GM23338 (cell line): ENCODE results near the gene KAZN. TPM values are rescaled to one million over a fixed set of nuclear protein-coding genes. Genes with fewer than 3 reads are reported as not detected.

Experiments used
- ATAC-seq: fragments of 200-7000 bp; cut with Tn5 transposase; 3 replicates; pipeline ENCODE4 v1.9.1; 2020
- DNase-seq: peaks from one replicate; pipeline ENCODE4 v3.0.0-alpha.2; 2015; ENCODE audit warnings: low spot score
- H2AFZ ChIP-seq: fragments of 200-600 bp; sonication (generic); 2 replicates; pipeline ENCODE4 v1.8.0; 2016; ENCODE audit warnings: antibody characterized with exemption, mild to moderate bottlenecking, moderate library complexity
- H3F3A ChIP-seq: fragments of 200-600 bp; sonication (generic); replicated peaks from 2 replicates; pipeline ENCODE4 v1.8.0; 2017; ENCODE audit warnings: antibody characterized with exemption, mixed run types, low read depth
- H3K27ac ChIP-seq: fragments of 200-600 bp; sonication (generic); 2 replicates; pipeline ENCODE4 v1.6.1; 2016; ENCODE audit warnings: low read depth
- H3K27me3 ChIP-seq: fragments of 200-600 bp; sonication (generic); 2 replicates; pipeline ENCODE4 v1.8.0; 2016; ENCODE audit warnings: mild to moderate bottlenecking, mixed run types, moderate library complexity; ENCODE audit not compliant: insufficient read depth
- H3K36me3 ChIP-seq: fragments of 200-600 bp; sonication (generic); 2 replicates; pipeline ENCODE4 v1.8.0; 2016; ENCODE audit warnings: mild to moderate bottlenecking; ENCODE audit not compliant: insufficient read depth
- H3K4me1 ChIP-seq: fragments of 200-600 bp; sonication (generic); 2 replicates; pipeline ENCODE4 v1.8.0; 2016; ENCODE audit warnings: mild to moderate bottlenecking, moderate library complexity; ENCODE audit not compliant: insufficient read depth
- H3K4me2 ChIP-seq: fragments of 200-600 bp; sonication (generic); 2 replicates; pipeline ENCODE4 v1.7.1; 2017; ENCODE audit warnings: mixed run types
- H3K4me3 ChIP-seq: fragments of 200-600 bp; sonication (generic); 2 replicates; pipeline ENCODE4 v1.6.1; 2016; ENCODE audit warnings: mixed run types
- H3K79me2 ChIP-seq: fragments of 200-600 bp; sonication (generic); replicated peaks from 2 replicates; pipeline ENCODE4 v1.8.0; 2017; ENCODE audit warnings: mild to moderate bottlenecking; ENCODE audit not compliant: insufficient read depth
- H3K9me2 ChIP-seq: fragments of 200-600 bp; sonication (generic); 2 replicates; pipeline ENCODE4 v1.8.0; 2017; ENCODE audit not compliant: insufficient read depth
- H4K20me1 ChIP-seq: fragments of 200-600 bp; sonication (generic); replicated peaks from 2 replicates; pipeline ENCODE4 v1.8.0; 2017; ENCODE audit warnings: mild to moderate bottlenecking; ENCODE audit not compliant: insufficient read depth
- H3K27ac Mint-ChIP-seq: 2 replicates; pipeline ENCODE4 v1.8.0; 2020; ENCODE audit warnings: inconsistent platforms, mild to moderate bottlenecking, moderate library complexity, mixed read lengths
- H3K27me3 Mint-ChIP-seq: 3 replicates; pipeline ENCODE4 v1.8.0; 2022; ENCODE audit warnings: low read depth, mild to moderate bottlenecking, moderate library complexity, mixed read lengths, inconsistent platforms; ENCODE audit not compliant: insufficient read depth, poor library complexity
- H3K36me3 Mint-ChIP-seq: 3 replicates; pipeline ENCODE4 v1.8.0; 2021; ENCODE audit warnings: low read depth, mild to moderate bottlenecking, inconsistent platforms, moderate library complexity, mixed read lengths
- H3K4me1 Mint-ChIP-seq: 3 replicates; pipeline ENCODE4 v1.8.0; 2020; ENCODE audit warnings: mild to moderate bottlenecking, inconsistent platforms, mixed read lengths
- H3K4me3 Mint-ChIP-seq: 3 replicates; pipeline ENCODE4 v1.8.0; 2021; ENCODE audit warnings: moderate library complexity, mild to moderate bottlenecking, inconsistent platforms, mixed read lengths
- H3K9me3 Mint-ChIP-seq: 3 replicates; pipeline ENCODE4 v1.8.0; 2020; ENCODE audit warnings: moderate library complexity, mild to moderate bottlenecking, inconsistent platforms, mixed read lengths
- CREB1 ChIP-seq: fragments of 250-450 bp; sonication (Bioruptor Pico); IDR thresholded peaks from 2 replicates; pipeline ENCODE4 v1.5.0; 2020; ENCODE audit warnings: low read depth, mild to moderate bottlenecking, moderate library complexity
- ETS1 ChIP-seq: IDR thresholded peaks from 2 replicates; pipeline ENCODE4 v1.6.1; 2016; ENCODE audit warnings: antibody characterized with exemption
- JUNB ChIP-seq: IDR thresholded peaks from one replicate; pipeline ENCODE4 v1.6.1; 2016; ENCODE audit warnings: antibody characterized with exemption; ENCODE audit not compliant: unreplicated experiment
- REST ChIP-seq: IDR thresholded peaks from one replicate; pipeline ENCODE4 v1.6.1; 2018; ENCODE audit warnings: antibody characterized with exemption; ENCODE audit not compliant: unreplicated experiment
- STAT1 ChIP-seq: IDR thresholded peaks from one replicate; pipeline ENCODE4 v1.6.1; 2016; ENCODE audit warnings: antibody characterized with exemption; ENCODE audit not compliant: unreplicated experiment
- ZNF331 ChIP-seq: fragments of 250-450 bp; sonication (Bioruptor Pico); IDR thresholded peaks from 2 replicates; pipeline ENCODE4 v1.5.0; 2020; ENCODE audit warnings: low read depth, mild to moderate bottlenecking, moderate library complexity
- polyA plus RNA-seq: library from polyadenylated mRNA; unstranded; fragments of >200 nt; fragmentation: Nextera tagmentation; extraction: Ambion mirVana; gene quantifications from 2 replicates; pipeline ENCODE4 v1.2.1, GENCODE V29; 2016
- total RNA-seq: library from RNA; depleted of rRNA; stranded (reverse); fragments of >200 nt; shearing (Covaris generic); gene quantifications from 2 replicates; pipeline ENCODE4 v1.2.3, GENCODE V29; 2014

KAZN gene
- total and polyA plus RNA-seq, 2 experiments from 2014 or later = 9.9 to 15.0 TPM

- TF ChIP-seq JUNB (no peak), STAT1 (no peak), CREB1 (CRISPR knock-in tag) (no peak), ETS1 (no peak), ZNF331 (no peak), REST (no peak)
Measured at GRCh38 chr1:14865106-14865505, 266.6 kb downstream of the KAZN start (continued).

GRCh38 chr1:14866911-14867612 is 268.6 kb downstream of the KAZN start:
- Mint-ChIP-seq H3K27ac (no peak overlapping the region), H3K9me3 (no peaks in the 10 kb centered on the region), H3K4me3 (no peak overlapping the region), H3K36me3 (no peaks in the 10 kb centered on the region), H3K27me3 (no peaks in the 10 kb centered on the region), H3K4me1 (peaks cover 14% of the 10 kb centered on the region)
- DNase-seq (peak; percentile 42), ATAC-seq (peak; percentile 89)
- no peaks in the 10 kb centered on the region for H3K27me3 ChIP-seq
- peak; percentile 72 for TF ChIP-seq REST
- TF ChIP-seq ZNF331 = no peak
- H3K4me3 ChIP-seq = no peak overlapping the region
- H3K36me3 ChIP-seq = no peaks in the 10 kb centered on the region
- H3F3A ChIP-seq = no peaks in the 10 kb centered on the region
- peaks cover 5% of the 10 kb centered on the region; the same call in 1 of the 2 replicates for H3K9me2 ChIP-seq
- H3K4me2 ChIP-seq = no peak overlapping the region
- H2AFZ ChIP-seq = no peak overlapping the region
- peaks cover 4% of the 10 kb centered on the region for H4K20me1 ChIP-seq
- no peak overlapping the region for H3K27ac ChIP-seq
- H3K4me1 ChIP-seq = peaks cover 11% of the 10 kb centered on the region
- no peaks in the 10 kb centered on the region; the same call in 1 of the 2 replicates for H3K79me2 ChIP-seq
